Ovary (tissue), 1 donor: ENCODE data around the gene CCL28.

Source experiments
- EP300 ChIP-seq: sonication (generic); formaldehyde crosslinking; IDR thresholded peaks from one replicate; pipeline ENCODE4 v1.6.1; 2017; ENCODE audit warnings: antibody characterized with exemption
- POLR2A ChIP-seq: fragments of 450-650 bp; IDR thresholded peaks from one replicate; pipeline ENCODE4 v1.6.1; 2017; ENCODE audit warnings: antibody characterized with exemption, mild to moderate bottlenecking, moderate library complexity

DNA sequence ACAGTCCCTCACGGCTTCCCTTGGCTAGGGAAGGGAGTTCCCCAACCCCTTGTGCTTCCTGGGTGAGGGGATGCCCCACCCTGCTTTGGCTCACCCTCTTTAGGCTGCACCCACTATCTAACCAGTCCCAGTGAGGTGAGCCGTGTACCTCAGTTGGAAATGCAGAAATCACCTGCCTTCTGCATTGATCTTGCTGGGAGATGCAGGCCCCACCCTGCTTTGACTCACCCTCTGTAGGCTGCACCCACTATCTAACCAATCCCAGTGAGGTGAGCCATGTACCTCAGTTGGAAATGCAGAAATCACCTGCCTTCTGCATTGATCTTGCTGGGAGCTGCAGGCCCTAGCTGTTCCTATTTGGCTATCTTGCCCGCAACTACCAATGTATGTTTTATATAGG, 44.7 kb downstream of the CCL28 start:
- TF ChIP-seq EP300 = no peak
- no peak for TF ChIP-seq POLR2A
